Neuronal stem cell (in vitro differentiated cells): Measurements from ENCODE around the gene MAP7D1.
A peak's percentile ranks its signal among the peaks of the same experiment; 100 is the strongest.

Experiments
- DNase-seq: peaks from one replicate; pipeline ENCODE4 v3.0.0-alpha.2; 2013; ENCODE audit warnings: low spot score
- H2AFZ ChIP-seq: one replicate; pipeline ENCODE4 v1.6.1; 2013; ENCODE audit warnings: mild to moderate bottlenecking, low read length, inconsistent platforms
- H2AK5ac ChIP-seq: 2 replicates; pipeline ENCODE4 v1.6.1; 2013; ENCODE audit warnings: low read depth, mild to moderate bottlenecking, inconsistent platforms, low read length, moderate library complexity, mixed read lengths
- H2BK120ac ChIP-seq: 2 replicates; pipeline ENCODE4 v1.6.1; 2013; ENCODE audit warnings: low read depth, mild to moderate bottlenecking, inconsistent platforms, low read length, moderate library complexity, mixed read lengths
- H2BK12ac ChIP-seq: one replicate; pipeline ENCODE4 v1.6.1; 2013; ENCODE audit warnings: low read length, inconsistent platforms
- H2BK15ac ChIP-seq: 2 replicates; pipeline ENCODE4 v1.6.1; 2013; ENCODE audit warnings: mild to moderate bottlenecking, low read length, inconsistent platforms, mixed read lengths
- H2BK5ac ChIP-seq: one replicate; pipeline ENCODE4 v1.6.1; 2013; ENCODE audit warnings: inconsistent platforms, mild to moderate bottlenecking, low read length, moderate library complexity
- H3K14ac ChIP-seq: one replicate; pipeline ENCODE4 v1.6.1; 2013; ENCODE audit warnings: low read length, inconsistent platforms
- H3K18ac ChIP-seq: 2 replicates; pipeline ENCODE4 v1.6.1; 2013; ENCODE audit warnings: low read length, inconsistent platforms
- H3K23ac ChIP-seq: 2 replicates; pipeline ENCODE4 v1.6.1; 2013; ENCODE audit warnings: low read depth, mild to moderate bottlenecking, mixed read lengths, low read length, inconsistent platforms; ENCODE audit not compliant: poor library complexity
- H3K27ac ChIP-seq: replicated peaks from 3 replicates; pipeline ENCODE4 v1.5.1; 2013; ENCODE audit warnings: low read length, inconsistent platforms
- H3K27me3 ChIP-seq, 3 experiments: 2 replicates each; pipeline ENCODE4 v1.6.1; 2013; ENCODE audit warnings: low read length in 3 of 3, mild to moderate bottlenecking in 2 of 3, inconsistent platforms in 1 of 3, low read depth in 1 of 3, mixed read lengths in 1 of 3, moderate library complexity in 1 of 3; ENCODE audit not compliant: control insufficient read depth in 3 of 3, insufficient read depth in 3 of 3
- H3K36me3 ChIP-seq, 2 donors: replicated peaks in 1 of 2; 2 replicates each; pipeline ENCODE4 v1.6.1; 2013; ENCODE audit warnings: low read length in 2 of 2; ENCODE audit not compliant: control insufficient read depth in 2 of 2, insufficient read depth in 2 of 2
- H3K4ac ChIP-seq: 2 replicates; pipeline ENCODE4 v1.6.1; 2013; ENCODE audit warnings: inconsistent platforms, mild to moderate bottlenecking, low read length, moderate library complexity
- H3K4me1 ChIP-seq, 2 donors: 1 replicate in 1 of 2; 2 replicates in 1 of 2; pipeline ENCODE4 v1.6.1; 2013; ENCODE audit warnings: low read length in 2 of 2, low read depth in 1 of 2; ENCODE audit not compliant: control insufficient read depth in 2 of 2, insufficient read depth in 1 of 2
- H3K4me2 ChIP-seq: one replicate; pipeline ENCODE4 v1.6.1; 2013; ENCODE audit warnings: mild to moderate bottlenecking, low read length, inconsistent platforms; ENCODE audit not compliant: insufficient read depth, poor library complexity, severe bottlenecking
- H3K4me3 ChIP-seq, 2 donors: 2 replicates each; pipeline ENCODE4 v1.5.1; 2013; ENCODE audit warnings: low read length in 2 of 2, mild to moderate bottlenecking in 2 of 2, inconsistent platforms in 1 of 2, moderate library complexity in 1 of 2
- H3K79me1 ChIP-seq: one replicate; pipeline ENCODE4 v1.6.1; 2013; ENCODE audit warnings: low read depth, mild to moderate bottlenecking, inconsistent platforms, low read length, moderate library complexity
- H3K9ac ChIP-seq: one replicate; pipeline ENCODE4 v1.6.1; 2013; ENCODE audit warnings: mild to moderate bottlenecking, low read depth, low read length, inconsistent platforms; ENCODE audit not compliant: poor library complexity
- H3K9me3 ChIP-seq, 2 donors: replicated peaks in 1 of 2; 2 replicates each; pipeline versions ENCODE3 to v1.6.1; 2013; ENCODE audit warnings: low read length in 2 of 2, mild to moderate bottlenecking in 2 of 2, inconsistent platforms in 1 of 2, low read depth in 1 of 2, mixed read lengths in 1 of 2, moderate library complexity in 1 of 2; ENCODE audit not compliant: control insufficient read depth in 2 of 2, insufficient read depth in 1 of 2
- H4K8ac ChIP-seq: one replicate; pipeline ENCODE4 v1.6.1; 2013; ENCODE audit warnings: low read depth, mild to moderate bottlenecking, inconsistent platforms, low read length, moderate library complexity
- H4K91ac ChIP-seq: one replicate; pipeline ENCODE4 v1.6.1; 2013; ENCODE audit warnings: low read length, low read depth, mild to moderate bottlenecking, inconsistent platforms; ENCODE audit not compliant: poor library complexity
- WGBS, 2 donors: extraction: QIAGEN DNeasy Blood & Tissue Kit; methylation state at CpG; one replicate each; pipeline ENCODE4 v1.1.7; 2013; ENCODE audit warnings: missing lambda C conversion rate in 2 of 2, mixed read lengths in 1 of 2; ENCODE audit not compliant: insufficient read length in 2 of 2, insufficient replicate concordance in 1 of 2; ENCODE audit errors: extremely low coverage in 2 of 2; 5-methylcytosine and 5-hydroxymethylcytosine counted together

The MAP7D1 gene

GRCh38 chr1:36134031-36134430, 21.9 kb upstream of the MAP7D1 start:
- H3K18ac ChIP-seq = no peak overlapping the region
- no peak for DNase-seq

GRCh38 chr1:36134505-36135329, 21.2 kb upstream of the MAP7D1 start:
- Histone ChIP-seq H2AK5ac (no peak overlapping the region), H2BK5ac (no peak overlapping the region), H2BK12ac (no peak overlapping the region), H3K27ac (no peak overlapping the region), H3K4ac (no peak overlapping the region), H4K91ac (no peak overlapping the region), H2AFZ (peak overlapping the region; percentile 35), H2BK120ac (no peak overlapping the region), H3K27me3 (no peaks in the 10 kb centered on the region), H3K18ac (no peak overlapping the region), H3K79me1 (no peaks in the 10 kb centered on the region), H3K36me3 (peaks cover 0 to 31% of the 10 kb centered on the region in 2 donors), H3K23ac (no peak overlapping the region), H3K4me1 (peaks cover 0 to 8% of the 10 kb centered on the region in 2 donors), H2BK15ac (no peak overlapping the region), H3K9me3 (no peaks in the 10 kb centered on the region), H3K4me3 (no peak overlapping the region), H4K8ac (no peak overlapping the region), H3K9ac (no peak overlapping the region), H3K14ac (no peak overlapping the region), H3K4me2 (no peak overlapping the region)
- no CpG with 5 or more reads among the region's 7 CpGs for WGBS, 2 donors
- peak; percentile 65 for DNase-seq

More at GRCh38 chr1:36134031-36134430, 21.9 kb upstream of the MAP7D1 start:
- Histone ChIP-seq H3K4me1 (peaks cover 0 to 8% of the 10 kb centered on the region in 2 donors), H2BK5ac (no peak overlapping the region), H4K8ac (no peak overlapping the region), H3K4me2 (no peak overlapping the region), H3K4me3 (no peak overlapping the region), H2BK120ac (no peak overlapping the region), H3K79me1 (no peaks in the 10 kb centered on the region), H2AK5ac (no peak overlapping the region), H3K14ac (no peak overlapping the region), H3K9me3 (no peaks in the 10 kb centered on the region), H3K9ac (no peak overlapping the region), H4K91ac (no peak overlapping the region), H2BK12ac (no peak overlapping the region), H3K4ac (no peak overlapping the region), H3K23ac (no peak overlapping the region), H3K36me3 (peaks cover 0 to 26% of the 10 kb centered on the region in 2 donors), H2BK15ac (no peak overlapping the region), H2AFZ (peak overlapping the region; percentile 35), H3K27ac (no peak overlapping the region), H3K27me3 (no peaks in the 10 kb centered on the region)
- no CpG with 5 or more reads among the region's 6 CpGs for WGBS, 2 donors

DNA sequence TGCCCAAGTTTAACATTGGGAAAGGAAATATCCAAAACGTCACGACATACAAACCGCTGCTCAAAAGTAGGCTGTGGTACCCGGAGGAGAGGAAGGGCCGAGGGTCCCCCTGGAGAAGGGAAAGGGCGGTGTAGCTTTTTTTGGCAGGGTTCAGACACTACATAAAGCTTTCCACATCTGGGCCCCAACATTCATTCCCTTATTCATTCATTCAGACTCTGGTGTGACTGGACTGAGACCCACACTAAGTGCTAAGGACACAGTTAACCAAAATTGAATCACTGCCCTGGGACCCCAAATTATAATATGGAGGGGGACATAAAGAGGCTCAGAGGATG, 20.7 kb upstream of the MAP7D1 start:
- Histone ChIP-seq H2BK120ac (no peak overlapping the region), H2BK5ac (no peak overlapping the region), H3K79me1 (no peaks in the 10 kb centered on the region), H3K9ac (no peak overlapping the region), H3K9me3 (no peaks in the 10 kb centered on the region), H3K27me3 (no peaks in the 10 kb centered on the region), H4K8ac (no peak overlapping the region), H2AFZ (no peak overlapping the region), H3K4ac (no peak overlapping the region), H4K91ac (no peak overlapping the region), H2BK15ac (no peak overlapping the region), H3K4me1 (peaks cover 0 to 8% of the 10 kb centered on the region in 2 donors), H2BK12ac (no peak overlapping the region), H3K18ac (no peak overlapping the region), H3K4me2 (no peak overlapping the region), H3K36me3 (peaks cover 0 to 37% of the 10 kb centered on the region in 2 donors), H2AK5ac (no peak overlapping the region), H3K27ac (no peak overlapping the region), H3K4me3 (no peak overlapping the region), H3K14ac (no peak overlapping the region), H3K23ac (no peak overlapping the region)
- WGBS, 2 donors = no CpG with 5 or more reads among the region's 6 CpGs
- no peak for DNase-seq

- Histone ChIP-seq H3K27me3 (no peaks in the 10 kb centered on the region), H2BK5ac (no peak overlapping the region), H3K4me3 (no peak overlapping the region), H2AK5ac (no peak overlapping the region), H3K4me2 (no peak overlapping the region), H3K4ac (no peak overlapping the region), H3K9ac (no peak overlapping the region), H3K36me3 (peaks cover 0 to 37% of the 10 kb centered on the region in 2 donors), H3K18ac (no peak overlapping the region), H3K23ac (no peak overlapping the region), H3K9me3 (no peaks in the 10 kb centered on the region), H4K91ac (no peak overlapping the region), H2BK12ac (no peak overlapping the region), H2AFZ (no peak overlapping the region), H2BK15ac (no peak overlapping the region), H3K4me1 (peaks cover 0 to 8% of the 10 kb centered on the region in 2 donors), H2BK120ac (no peak overlapping the region), H3K27ac (no peak overlapping the region), H4K8ac (no peak overlapping the region), H3K14ac (no peak overlapping the region), H3K79me1 (no peaks in the 10 kb centered on the region)
- DNase-seq = no peak
Observed at GRCh38 chr1:36135796-36136195, 20.2 kb upstream of the MAP7D1 start.
